Measurements from ENCODE around the gene EGFR. TPM values are rescaled to one million over a fixed set of nuclear protein-coding genes. Genes with fewer than 3 reads are reported as not detected.
A peak's percentile ranks its signal among the peaks of the same experiment; 100 is the strongest.

Gene EGFR
- total RNA-seq, 1 experiment from 2014 or later, result 52.7 TPM

- in situ Hi-C loops (cut with HindIII; ENCODE audit: low pct_unique_long_range_greater_than_20kb, low sequenced_read_pairs), result no loop called here
Observed at GRCh38 chr7:55055479-55055878, 36.7 kb downstream of the EGFR start.

DNA sequence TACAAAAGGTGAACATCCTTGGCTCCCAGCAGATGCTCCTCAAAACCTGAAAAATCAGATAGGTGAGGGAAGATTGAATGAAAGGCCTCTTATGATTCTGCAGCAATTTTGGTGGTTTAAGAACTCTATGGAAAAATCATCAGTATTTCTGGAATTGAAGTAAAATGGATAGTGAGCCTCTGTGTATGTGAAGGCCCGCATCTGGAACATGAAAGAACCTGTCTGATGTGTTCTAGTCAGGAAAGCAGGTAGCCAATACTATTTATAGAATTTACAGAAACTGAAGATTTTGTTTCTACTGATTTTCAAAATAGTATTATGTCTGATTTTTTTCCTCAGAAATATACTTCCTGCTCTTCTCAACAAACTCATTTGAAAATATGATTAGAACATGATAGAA lies 37.3 kb downstream of the EGFR start:
- DNase-seq (ENCODE audit: low read depth), result no peak
- in situ Hi-C loops (cut with HindIII; ENCODE audit: low pct_unique_long_range_greater_than_20kb, low sequenced_read_pairs), result no loop called here

More at GRCh38 chr7:55055479-55055878, 36.7 kb downstream of the EGFR start:
- DNase-seq (ENCODE audit: low read depth), result no peak

- no peak for DNase-seq (ENCODE audit: low read depth)
- in situ Hi-C loops (cut with HindIII; ENCODE audit: low pct_unique_long_range_greater_than_20kb, low sequenced_read_pairs), result no loop called here
Observed at GRCh38 chr7:55056577-55057480, 38.0 kb downstream of the EGFR start.

DNA sequence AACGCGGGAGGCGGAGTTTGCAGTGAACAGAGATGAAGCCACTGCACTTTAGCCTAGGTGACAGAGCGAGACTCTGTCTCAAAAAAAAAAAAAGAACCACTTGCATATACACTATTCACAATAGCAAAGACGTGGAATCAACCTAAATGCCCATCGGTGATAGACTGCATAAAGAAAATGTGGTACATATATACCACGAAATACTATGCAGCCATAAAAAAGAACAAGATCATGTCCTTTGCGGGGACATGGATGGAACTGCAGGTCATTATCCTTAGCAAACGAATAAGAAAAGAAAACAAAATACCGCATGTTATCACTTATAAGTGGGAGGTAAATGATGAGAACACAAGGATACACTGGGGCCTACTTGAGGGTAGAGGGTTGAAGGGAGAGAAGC lies 39.5 kb downstream of the EGFR start:
- in situ Hi-C loops (cut with HindIII; ENCODE audit: low pct_unique_long_range_greater_than_20kb, low sequenced_read_pairs), result no loop called here
- DNase-seq (ENCODE audit: low read depth), result no peak

- in situ Hi-C loops (cut with HindIII; ENCODE audit: low pct_unique_long_range_greater_than_20kb, low sequenced_read_pairs), result no loop called here
- no peak for DNase-seq (ENCODE audit: low read depth)
Observed at GRCh38 chr7:55059021-55059420, 40.2 kb downstream of the EGFR start.

DNA sequence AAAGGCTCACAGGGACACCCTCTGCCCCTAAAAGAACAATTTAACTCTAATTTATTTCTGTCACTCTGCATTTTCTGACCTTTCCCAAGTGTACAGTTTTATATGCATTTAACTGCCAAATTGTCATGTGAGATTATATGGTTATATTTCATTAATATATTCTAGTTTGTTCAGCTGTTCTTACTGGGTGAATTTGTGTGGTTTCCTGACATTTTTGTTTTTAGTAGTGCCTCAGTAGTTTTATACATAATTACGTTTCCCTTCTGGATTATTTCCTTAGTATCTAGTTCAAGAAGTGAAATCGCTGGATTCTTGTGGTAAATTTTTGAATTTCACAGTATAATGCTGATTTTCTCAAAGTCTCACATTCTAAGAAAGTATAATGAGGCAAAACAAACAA lies 41.3 kb downstream of the EGFR start:
- no peak for DNase-seq (ENCODE audit: low read depth)
- in situ Hi-C loops (cut with HindIII; ENCODE audit: low pct_unique_long_range_greater_than_20kb, low sequenced_read_pairs), result loop anchor here (10.0 kb wide), 1 partner anchor 75 kb away; no protein-coding TSS in a partner anchor

DNA sequence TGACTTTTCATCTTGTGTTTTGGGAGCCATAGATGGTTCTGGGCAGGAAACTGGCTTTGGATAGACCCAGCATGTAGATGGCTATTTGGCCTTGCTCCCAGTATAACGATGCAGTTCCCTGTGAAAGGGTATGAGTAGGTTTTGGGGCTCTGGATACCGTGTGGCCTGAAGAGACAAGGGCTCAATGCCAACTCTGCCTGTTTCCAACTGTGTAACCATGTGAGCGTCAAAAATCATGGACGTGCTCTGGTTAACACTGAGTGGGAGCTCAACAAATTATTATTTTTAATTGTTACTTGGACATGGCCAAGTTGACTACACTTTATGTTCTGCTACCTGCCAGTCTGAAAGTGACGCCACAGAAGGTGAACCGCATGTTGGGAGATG lies 41.8 kb downstream of the EGFR start:
- DNase-seq (ENCODE audit: low read depth), result no peak
- in situ Hi-C loops (cut with HindIII; ENCODE audit: low pct_unique_long_range_greater_than_20kb, low sequenced_read_pairs), result loop anchor here (10.0 kb wide), 1 partner anchor 74 kb away; no protein-coding TSS in a partner anchor

DNA sequence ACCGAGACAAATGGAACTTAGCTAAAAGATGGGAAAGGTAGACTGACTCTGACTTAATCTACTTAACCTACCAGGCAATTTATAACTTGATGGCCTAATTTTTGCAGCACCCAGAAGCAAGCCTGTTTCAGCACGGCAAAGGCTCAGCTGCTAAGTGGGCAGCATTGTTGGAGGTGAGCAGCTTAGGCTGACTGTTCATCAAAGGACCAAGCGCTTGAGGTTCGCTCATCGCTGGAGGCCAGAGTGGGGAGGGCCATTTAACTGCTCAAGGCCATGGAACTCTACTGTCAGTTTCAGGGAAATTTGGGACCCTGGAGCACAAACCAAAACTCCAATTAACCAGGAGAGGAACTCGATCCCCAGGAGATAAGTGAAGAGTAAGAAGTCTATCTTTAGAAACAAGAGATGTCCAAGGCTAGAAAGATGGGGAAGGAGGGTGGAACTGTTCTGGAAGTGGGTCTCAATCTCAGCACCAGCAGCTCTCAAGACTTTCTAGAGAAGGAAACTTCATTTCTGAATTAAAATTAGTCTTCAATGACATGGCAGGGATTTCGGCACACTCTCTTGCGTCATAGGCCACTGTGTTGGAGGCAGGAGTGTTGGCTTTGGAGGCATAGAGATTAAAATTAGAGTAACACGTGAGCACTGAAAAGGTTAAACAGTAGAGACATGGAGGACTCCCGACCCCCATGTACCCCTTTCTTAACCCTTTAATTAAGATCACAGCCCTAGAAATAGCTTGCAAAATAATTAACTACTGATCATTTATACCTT lies 43.1 kb downstream of the EGFR start:
- DNase-seq (ENCODE audit: low read depth), result no peak
- in situ Hi-C loops (cut with HindIII; ENCODE audit: low pct_unique_long_range_greater_than_20kb, low sequenced_read_pairs), result loop anchor here (10.0 kb wide), 1 partner anchor 73 kb away; no protein-coding TSS in a partner anchor

DNA sequence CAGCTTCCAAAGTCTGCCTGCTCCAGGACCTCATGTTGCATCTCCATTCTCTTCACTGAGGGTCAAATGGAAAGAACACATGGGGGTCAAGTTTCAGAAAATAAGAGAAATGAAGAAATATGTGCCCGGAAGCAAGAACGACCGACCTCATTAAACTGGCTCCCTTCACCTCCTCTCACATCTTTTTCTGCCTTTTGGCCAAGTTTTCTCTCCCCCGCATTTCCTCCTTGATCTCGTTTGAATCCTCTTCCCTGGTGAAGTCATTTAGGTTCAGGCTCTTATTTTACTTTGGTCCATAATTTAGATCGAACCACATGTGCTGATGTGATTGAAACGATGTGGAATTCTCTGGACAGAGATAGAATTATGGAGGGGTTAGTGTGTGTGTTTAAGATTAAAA lies 44.2 kb downstream of the EGFR start:
- in situ Hi-C loops (cut with HindIII; ENCODE audit: low pct_unique_long_range_greater_than_20kb, low sequenced_read_pairs), result loop anchor here (10.0 kb wide), 1 partner anchor 72 kb away; no protein-coding TSS in a partner anchor
- DNase-seq (ENCODE audit: low read depth), result no peak

- no peak for DNase-seq (ENCODE audit: low read depth)
Observed at GRCh38 chr7:55063633-55064032, 44.8 kb downstream of the EGFR start.

DNA sequence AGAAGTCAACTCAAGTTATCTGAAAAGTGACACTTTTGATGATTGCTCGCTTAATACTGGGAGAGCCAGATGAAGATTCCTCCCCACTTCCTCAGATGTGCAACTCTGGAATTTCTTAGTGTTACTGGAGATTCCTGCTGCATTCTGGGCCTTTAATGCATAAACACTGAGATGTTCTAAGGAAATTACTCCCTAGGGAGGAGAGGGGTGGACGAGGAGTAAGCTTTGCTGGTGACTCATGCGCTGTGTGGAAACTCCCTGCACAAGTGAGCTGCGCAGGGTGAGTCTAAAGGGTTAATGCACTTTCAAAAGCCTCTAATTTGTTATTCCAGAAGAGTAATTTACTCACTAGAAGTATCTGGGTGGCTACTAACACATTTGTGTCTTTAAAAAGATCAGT lies 46.3 kb downstream of the EGFR start:
- in situ Hi-C loops (cut with HindIII; ENCODE audit: low pct_unique_long_range_greater_than_20kb, low sequenced_read_pairs), result loop anchor here (10.0 kb wide), 1 partner anchor 70 kb away; no protein-coding TSS in a partner anchor
- DNase-seq (ENCODE audit: low read depth), result peak; percentile 88

More at GRCh38 chr7:55063633-55064032, 44.8 kb downstream of the EGFR start:
- in situ Hi-C loops (cut with HindIII; ENCODE audit: low pct_unique_long_range_greater_than_20kb, low sequenced_read_pairs), result loop anchor here (10.0 kb wide), 1 partner anchor 71 kb away; no protein-coding TSS in a partner anchor

DNA sequence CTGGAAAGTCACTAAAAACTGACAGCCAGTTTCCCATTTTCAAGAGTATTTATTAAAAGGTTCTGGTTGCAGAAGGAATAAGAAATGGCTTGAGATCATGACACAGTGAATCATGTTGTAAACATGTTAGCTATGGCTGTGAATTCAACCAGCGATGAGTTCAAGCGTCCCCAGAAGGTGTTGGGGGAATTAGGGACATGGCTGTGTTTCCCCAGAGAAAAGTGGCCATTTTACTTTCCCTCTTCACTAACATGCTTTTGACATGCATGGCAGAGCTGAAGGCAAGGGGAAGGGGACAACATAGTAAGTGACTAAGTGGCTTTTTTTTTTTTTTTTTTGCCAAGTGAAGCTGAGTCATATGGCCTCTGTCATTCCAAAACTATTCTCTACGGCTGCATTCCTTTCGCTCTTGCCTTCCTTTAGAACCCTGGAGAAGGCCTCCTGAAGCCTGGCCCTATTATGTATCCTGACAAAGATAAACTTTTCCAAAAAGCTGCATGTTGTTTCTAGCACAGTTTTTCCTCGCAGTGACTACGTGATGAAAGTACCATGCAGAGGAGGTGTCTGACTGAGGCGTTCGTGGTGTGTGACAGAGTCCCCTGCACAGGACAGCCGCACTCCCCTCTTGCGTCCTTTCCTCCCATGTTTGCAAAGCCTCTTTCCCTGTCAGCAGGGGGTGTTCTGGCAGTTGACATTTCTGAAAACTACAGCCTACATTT lies 46.9 kb downstream of the EGFR start:
- peak; percentile 99 for DNase-seq (ENCODE audit: low read depth)
- in situ Hi-C loops (cut with HindIII; ENCODE audit: low pct_unique_long_range_greater_than_20kb, low sequenced_read_pairs), result loop anchor here (10.0 kb wide), 1 partner anchor 69 kb away; no protein-coding TSS in a partner anchor

DNA sequence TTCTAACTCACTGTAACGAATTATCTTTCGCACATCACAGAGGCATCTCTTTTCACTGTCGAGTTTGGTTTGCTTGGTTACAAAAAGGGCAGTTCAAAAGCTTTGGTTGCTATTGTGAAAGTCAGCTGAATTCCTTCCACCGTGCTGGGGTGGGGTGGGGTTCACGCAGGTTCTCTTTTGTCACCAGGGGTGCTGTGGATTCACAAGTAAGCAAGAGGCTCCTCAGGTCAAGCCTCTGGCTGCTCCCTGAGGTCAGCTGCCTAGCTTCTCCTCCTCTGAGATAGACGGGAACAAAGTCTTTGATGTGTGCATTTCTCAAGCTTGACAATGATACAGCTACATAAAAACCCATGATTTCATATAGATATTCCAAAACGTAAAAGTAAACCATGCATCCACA lies 47.7 kb downstream of the EGFR start:
- DNase-seq (ENCODE audit: low read depth), result no peak
- in situ Hi-C loops (cut with HindIII; ENCODE audit: low pct_unique_long_range_greater_than_20kb, low sequenced_read_pairs), result loop anchor here (10.0 kb wide), 1 partner anchor 68 kb away; no protein-coding TSS in a partner anchor

- in situ Hi-C loops (cut with HindIII; ENCODE audit: low pct_unique_long_range_greater_than_20kb, low sequenced_read_pairs), result loop anchor here (10.0 kb wide), 1 partner anchor 68 kb away; no protein-coding TSS in a partner anchor
- DNase-seq (ENCODE audit: low read depth), result no peak
Observed at GRCh38 chr7:55066938-55067337, 48.1 kb downstream of the EGFR start.

DNA sequence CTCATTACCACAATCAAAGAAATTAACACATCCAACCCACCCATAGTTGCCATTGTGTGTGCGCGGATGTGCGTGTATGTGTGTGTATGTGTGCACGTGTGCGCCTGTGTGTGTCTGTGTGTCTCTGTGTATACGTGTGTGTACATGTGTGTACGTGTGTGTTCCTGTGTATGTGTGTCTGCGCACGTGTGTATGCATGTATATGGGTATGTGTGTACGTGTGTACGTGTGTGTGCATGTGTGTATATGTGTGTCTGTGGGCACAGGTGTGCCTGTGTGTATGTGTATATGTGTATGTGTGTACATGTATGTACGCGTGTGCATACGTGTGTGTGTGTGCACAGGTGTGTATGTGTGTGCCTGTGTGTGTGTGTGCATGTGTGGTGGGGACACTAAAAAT lies 48.9 kb downstream of the EGFR start:
- DNase-seq (ENCODE audit: low read depth), result no peak
- in situ Hi-C loops (cut with HindIII; ENCODE audit: low pct_unique_long_range_greater_than_20kb, low sequenced_read_pairs), result loop anchor here (10.0 kb wide), 1 partner anchor 67 kb away; no protein-coding TSS in a partner anchor

DNA sequence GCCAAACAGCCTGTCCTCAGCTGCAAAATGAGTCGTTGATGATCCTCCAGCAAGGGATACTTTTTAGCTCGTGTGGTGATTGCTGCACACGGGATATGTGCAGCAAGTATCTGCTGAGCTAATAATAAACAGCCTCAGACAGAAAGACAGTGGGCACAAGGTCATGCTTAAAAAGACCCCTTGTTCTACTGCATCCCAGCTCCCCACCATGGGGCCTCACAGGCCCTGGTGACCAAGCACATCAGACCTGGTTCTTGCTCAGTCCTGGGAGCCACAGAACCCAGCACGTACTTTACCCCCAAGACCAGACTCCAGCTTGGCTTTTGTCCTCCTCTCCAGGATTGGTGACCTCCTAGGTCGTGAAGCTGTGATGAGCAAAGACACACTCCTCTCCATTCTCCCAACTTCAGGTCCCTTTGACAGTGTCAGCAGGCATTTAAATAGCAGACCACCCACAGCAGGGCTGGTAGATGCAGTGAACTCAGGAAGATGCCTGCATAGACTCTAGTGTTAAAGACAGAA lies 50.5 kb downstream of the EGFR start:
- in situ Hi-C loops (cut with HindIII; ENCODE audit: low pct_unique_long_range_greater_than_20kb, low sequenced_read_pairs), result loop anchor here (10.0 kb wide), 1 partner anchor 65 kb away; no protein-coding TSS in a partner anchor
- no peak for DNase-seq (ENCODE audit: low read depth)

GRCh38 chr7:55070271-55070743 lies 51.5 kb downstream of the EGFR start:
- in situ Hi-C loops (cut with HindIII; ENCODE audit: low pct_unique_long_range_greater_than_20kb, low sequenced_read_pairs), result no loop called here
- DNase-seq (ENCODE audit: low read depth), result peak; percentile 72

GRCh38 chr7:55070854-55071253 lies 52.0 kb downstream of the EGFR start:
- in situ Hi-C loops (cut with HindIII; ENCODE audit: low pct_unique_long_range_greater_than_20kb, low sequenced_read_pairs), result no loop called here
- no peak for DNase-seq (ENCODE audit: low read depth)
